Measurements from ENCODE around the gene POLD4. TPM values are rescaled to one million over a fixed set of nuclear protein-coding genes. Genes with fewer than 3 reads are reported as not detected.

The POLD4 gene
- total and polyA plus RNA-seq, 2 of the 13 experiments (the other 11 are each of a cell fraction or from before 2014, with no cell fraction given) = 10.5 to 27.4 TPM

GRCh38 chr11:67372993-67373647 lies 19.8 kb upstream of the POLD4 start, which contains the start of gene CLCF1 (continued):
- TF ChIP-seq ZNF512 (CRISPR knock-in tag; IDR thresholded peaks at IDR 0.05) (no peak), AHR (CRISPR knock-in tag; IDR thresholded peaks at IDR 0.05) (no peak), ZNF136 (CRISPR knock-in tag; IDR thresholded peaks at IDR 0.05; ENCODE audit: low read depth) (no peak), ZNF274 (CRISPR knock-in tag; IDR thresholded peaks at IDR 0.05) (no peak), LBX2 (CRISPR knock-in tag; IDR thresholded peaks at IDR 0.05; ENCODE audit: borderline replicate concordance) (no peak), PATZ1 (CRISPR knock-in tag; IDR thresholded peaks at IDR 0.05) (peak; percentile 47; the same call in 1 of the 2 replicates), MIER2 (CRISPR knock-in tag; IDR thresholded peaks at IDR 0.05) (no peak), KAT8 (CRISPR knock-in tag; IDR thresholded peaks at IDR 0.05) (no peak), ZBTB38 (CRISPR knock-in tag; IDR thresholded peaks at IDR 0.05) (no peak), ZBTB37 (CRISPR knock-in tag; IDR thresholded peaks at IDR 0.05) (no peak), CEBPG (CRISPR knock-in tag; IDR thresholded peaks at IDR 0.05) (no peak), ZNF317 (CRISPR knock-in tag; IDR thresholded peaks at IDR 0.05) (no peak), ZFY (CRISPR knock-in tag; IDR thresholded peaks at IDR 0.05) (no peak), IRF2 (CRISPR knock-in tag; IDR thresholded peaks at IDR 0.05) (no peak), HOXA3 (CRISPR knock-in tag; IDR thresholded peaks at IDR 0.05) (peak; percentile 26; the same call in 1 of the 2 replicates), MXD3 (CRISPR knock-in tag; IDR thresholded peaks at IDR 0.05) (no peak), HNRNPK (IDR thresholded peaks at IDR 0.05; ENCODE audit: low read depth, low read length, poor library complexity, severe bottlenecking) (peak; percentile 82), FIP1L1 (IDR thresholded peaks at IDR 0.05; ENCODE audit: borderline replicate concordance, insufficient read depth, low read depth, low read length) (no peak), ZNF770 (CRISPR knock-in tag; IDR thresholded peaks at IDR 0.05) (peak; percentile 95), BATF2 (CRISPR knock-in tag; IDR thresholded peaks at IDR 0.05) (no peak), RCOR2 (CRISPR knock-in tag; IDR thresholded peaks at IDR 0.05) (no peak), SMAD3 (CRISPR knock-in tag; IDR thresholded peaks at IDR 0.05) (no peak)
